Activated naive CD8-positive, alpha-beta T cell treated with anti-CD3 and anti-CD28 coated beads, Interleukin-2, amount 10 ng/mL, durations not matched to agents 7 days and 5 days (primary cell): Measurements from ENCODE around the gene SMARCAL1. TPM values are rescaled to one million over a fixed set of nuclear protein-coding genes. Genes with fewer than 3 reads are reported as not detected.

ENCODE experiments used
- ATAC-seq: fragments of 150-1000 bp; cut with Tn5 transposase; one replicate; pipeline ENCODE4 v1.10.0; 2021; ENCODE audit warnings: low read depth, moderate library complexity
- POLR2A ChIA-PET: fragments of 350-600 bp; sonication (Branson Sonifier 250); formaldehyde crosslinking; loops from one replicate; lab custom pipeline; 2021; ENCODE audit warnings: antibody characterized with exemption; lab: Charles Lee
- DNase-seq: peaks from one replicate; pipeline ENCODE4 v3.0.0; 2021
- H3K27ac Mint-ChIP-seq: one replicate; pipeline ENCODE4 v1.8.0; 2022; ENCODE audit warnings: mild to moderate bottlenecking, mixed read lengths
- H3K27me3 Mint-ChIP-seq: one replicate; pipeline ENCODE4 v1.8.0; 2022; ENCODE audit warnings: mild to moderate bottlenecking, moderate library complexity, mixed read lengths
- H3K36me3 Mint-ChIP-seq: one replicate; pipeline ENCODE4 v1.8.0; 2021; ENCODE audit warnings: mild to moderate bottlenecking, mixed read lengths
- H3K4me1 Mint-ChIP-seq: one replicate; pipeline ENCODE4 v1.8.0; 2021; ENCODE audit warnings: mixed read lengths
- H3K4me3 Mint-ChIP-seq: one replicate; pipeline ENCODE4 v1.8.0; 2022; ENCODE audit warnings: mild to moderate bottlenecking, moderate library complexity, mixed read lengths
- H3K9me3 Mint-ChIP-seq: one replicate; pipeline ENCODE4 v1.8.0; 2021; ENCODE audit warnings: mixed read lengths
- total RNA-seq, 2 experiments: library from RNA; stranded (reverse); gene quantifications; one replicate each; pipeline ENCODE4 v1.2.3, GENCODE V29; 2021

The SMARCAL1 gene
- 10 to 100 TPM; 24.5 to 25.7 TPM for total RNA-seq

DNA sequence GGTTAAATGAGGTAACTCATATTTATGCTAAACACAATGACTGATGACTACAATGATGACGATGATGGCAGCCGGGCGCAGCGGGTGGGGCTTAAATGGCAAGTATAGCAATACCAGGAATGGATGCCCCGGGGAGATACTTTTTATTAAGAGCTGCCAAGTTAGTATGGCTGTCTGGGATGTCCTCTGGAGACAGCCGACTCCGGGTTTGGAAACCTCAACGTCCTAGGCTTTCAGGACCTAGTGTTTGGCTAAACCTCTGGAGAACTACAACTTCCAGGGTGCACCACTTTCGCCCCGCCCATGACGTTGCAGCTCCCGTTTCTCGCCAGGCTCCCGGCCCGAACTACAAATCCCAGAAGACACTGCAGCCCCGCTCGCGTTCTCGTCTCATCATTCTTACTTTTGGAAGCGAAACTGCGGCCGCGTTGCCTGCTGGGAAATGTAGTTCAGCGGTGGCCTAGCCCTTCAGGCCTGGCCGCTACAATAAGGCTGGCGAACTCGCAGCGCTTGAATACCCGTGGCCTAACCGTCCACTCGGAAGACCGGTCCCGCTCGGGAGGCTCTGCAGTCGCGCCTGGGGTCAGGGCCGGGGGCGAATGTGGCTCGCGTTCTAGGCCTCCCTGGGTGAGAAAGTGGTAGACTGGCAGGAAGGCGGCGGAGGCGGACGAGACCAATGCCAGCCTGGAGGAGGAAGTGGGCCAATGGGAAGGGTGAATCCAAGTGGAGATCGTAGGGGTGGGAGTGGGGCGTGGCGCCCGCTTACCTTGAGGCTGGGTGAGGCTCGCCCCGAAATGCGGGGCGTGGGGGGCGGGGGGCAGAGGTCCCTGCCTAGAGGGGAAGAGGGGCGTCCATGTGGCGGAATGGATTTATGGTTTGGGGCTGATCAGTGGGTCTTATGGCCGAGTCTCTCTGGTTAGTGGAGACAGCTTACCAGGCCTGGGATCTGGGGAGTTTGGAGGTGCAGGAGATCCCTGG lies at the start of gene SMARCAL1:
Gene SMARCAL1, plus strand, starts transcription at position 463 of the 978 bp plus-strand sequence. CDS start 2,221 bp downstream, outside the sequence.
- Mint-ChIP-seq H3K27me3 (peaks cover 7% of the 10 kb centered on the region), H3K36me3 (peaks cover 20% of the 10 kb centered on the region), H3K27ac (peak within 1 kb of the TSS; percentile 97)

DNA sequence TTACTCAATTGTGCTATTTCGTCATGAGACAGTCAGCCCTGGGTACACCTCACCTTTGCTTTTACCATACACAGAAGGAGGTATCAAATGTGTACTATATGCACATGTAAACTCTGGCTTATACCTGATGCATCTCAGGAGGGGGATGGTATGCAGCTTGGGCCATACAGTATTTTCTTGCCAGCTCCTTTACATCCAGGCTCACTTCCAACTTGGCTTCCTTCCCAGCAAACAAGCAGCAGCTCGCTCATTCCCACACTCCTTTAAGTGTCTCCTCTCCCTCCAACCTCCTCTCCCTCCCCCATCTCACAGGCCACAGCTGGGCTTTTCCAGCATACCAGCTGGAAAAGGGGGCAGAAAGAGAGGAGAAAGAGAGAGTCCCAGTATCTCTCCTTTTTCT lies 49.6 kb upstream of the SMARCAL1 start:
- Mint-ChIP-seq H3K4me1 (no peaks in the 10 kb centered on the region), H3K4me3 (no peak overlapping the region), H3K27me3 (peaks cover 41% of the 10 kb centered on the region), H3K27ac (no peak overlapping the region), H3K9me3 (peaks cover 1% of the 10 kb centered on the region), H3K36me3 (no peaks in the 10 kb centered on the region)
- POLR2A ChIA-PET, result no interaction called here
- DNase-seq (no peak), ATAC-seq (no peak)

More for the DNA sequence above, at the start of gene SMARCAL1:
- Mint-ChIP-seq H3K4me1 (peaks cover 18% of the 10 kb centered on the region), H3K4me3 (peak within 1 kb of the TSS; percentile 96), H3K9me3 (no peaks in the 10 kb centered on the region)
- POLR2A ChIA-PET, result interaction anchor here (0.6 to 1.8 kb wide), 6 partner anchors 16 to 292 kb away, joined by 3 to 11 read pairs (median 4); partner anchors contain the start of gene RPL37A
- peak; percentile 89 for ATAC-seq
- peak; percentile 97 for DNase-seq

DNA sequence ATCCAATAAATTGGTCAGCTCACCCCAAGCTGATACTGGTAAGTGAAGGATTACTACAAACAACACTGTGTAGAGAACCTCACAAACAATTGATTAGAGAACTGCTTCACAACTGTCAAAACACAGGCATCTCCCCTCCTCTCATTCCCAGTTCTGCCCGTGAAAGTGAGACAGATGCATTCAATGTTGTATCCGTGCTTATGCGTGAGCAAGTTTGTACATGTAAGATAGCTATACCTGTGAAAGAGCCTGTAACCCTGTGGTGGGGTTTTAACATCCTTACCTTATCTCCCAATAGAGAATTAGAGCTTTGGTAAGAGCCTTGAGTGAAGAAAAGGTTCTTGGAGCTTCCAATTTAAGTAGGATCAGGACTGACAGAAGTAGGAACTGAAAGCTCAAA lies 49.1 kb upstream of the SMARCAL1 start:
- POLR2A ChIA-PET, result no interaction called here
- ATAC-seq (no peak), DNase-seq (no peak)
- Mint-ChIP-seq H3K36me3 (no peaks in the 10 kb centered on the region), H3K27ac (no peak overlapping the region), H3K4me3 (no peak overlapping the region), H3K4me1 (no peaks in the 10 kb centered on the region), H3K9me3 (peaks cover 1% of the 10 kb centered on the region), H3K27me3 (peaks cover 46% of the 10 kb centered on the region)

DNA sequence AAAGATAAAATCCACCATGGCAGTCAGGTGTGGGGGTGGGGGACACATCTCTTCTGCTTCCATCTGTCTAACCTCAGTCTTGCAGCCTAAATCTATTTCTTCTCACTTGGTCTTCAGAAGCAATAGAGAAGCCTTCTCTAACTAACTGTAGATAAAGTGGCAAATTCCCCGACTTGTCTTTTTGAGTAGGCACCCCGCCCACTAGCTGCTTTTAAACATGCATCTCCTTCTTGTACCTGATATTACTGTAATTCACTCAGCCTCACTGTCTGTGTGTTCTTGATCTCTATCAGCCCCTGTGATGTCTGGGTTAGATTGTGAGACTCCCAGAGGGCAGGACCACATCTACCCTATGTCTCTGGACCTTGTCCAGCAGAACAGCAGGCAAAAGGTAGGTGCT lies 46.8 kb upstream of the SMARCAL1 start:
- POLR2A ChIA-PET, result no interaction called here
- peaks cover 51% of the 10 kb centered on the region for H3K27me3 Mint-ChIP-seq
- ATAC-seq, result no peak

DNA sequence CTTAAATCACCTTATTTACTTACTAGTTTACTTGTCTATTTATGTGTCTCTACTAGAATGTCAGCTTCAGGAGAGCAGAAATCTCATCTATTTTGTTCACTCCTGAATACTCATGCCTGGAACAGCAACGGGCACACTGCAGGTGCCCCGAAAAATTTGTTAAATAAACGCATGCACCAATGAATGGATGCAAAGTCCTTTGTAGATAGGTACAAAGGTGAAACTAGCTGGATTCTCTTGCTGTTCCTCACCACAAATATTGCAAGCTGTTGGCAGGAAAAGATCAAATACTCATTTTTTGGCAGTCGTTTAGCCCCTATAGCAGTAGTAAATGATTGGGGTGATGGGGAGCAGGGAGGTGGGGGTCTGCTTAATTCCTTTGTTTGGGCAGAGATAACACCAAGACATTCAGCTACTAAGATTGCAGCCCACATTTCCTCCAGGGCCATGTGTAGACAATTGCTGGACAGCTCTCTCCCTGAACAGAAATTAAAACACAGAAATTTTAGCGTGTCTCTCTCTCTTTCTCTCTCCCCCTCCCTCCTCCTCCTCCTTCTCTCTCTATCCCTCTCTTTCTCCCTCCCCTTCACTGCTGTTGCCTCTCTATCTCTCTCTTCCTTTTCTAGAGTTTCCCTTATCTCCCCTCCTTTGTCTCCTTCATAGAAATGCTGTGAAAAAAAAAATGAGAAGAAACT lies 45.4 kb upstream of the SMARCAL1 start:
- POLR2A ChIA-PET, result no interaction called here
- DNase-seq (no peak), ATAC-seq (no peak)
- H3K27ac Mint-ChIP-seq, result no peak overlapping the region
- no peak overlapping the region for H3K4me3 Mint-ChIP-seq
- peaks cover 5% of the 10 kb centered on the region for H3K4me1 Mint-ChIP-seq
- no peaks in the 10 kb centered on the region for H3K36me3 Mint-ChIP-seq
- no peaks in the 10 kb centered on the region for H3K9me3 Mint-ChIP-seq
- H3K27me3 Mint-ChIP-seq, result peaks cover 53% of the 10 kb centered on the region

More for the DNA sequence above, 46.8 kb upstream of the SMARCAL1 start:
- H3K36me3 Mint-ChIP-seq, result no peaks in the 10 kb centered on the region
- no peak overlapping the region for H3K4me3 Mint-ChIP-seq
- H3K9me3 Mint-ChIP-seq, result no peaks in the 10 kb centered on the region
- H3K27ac Mint-ChIP-seq, result no peak overlapping the region
- no peaks in the 10 kb centered on the region for H3K4me1 Mint-ChIP-seq
- no peak for DNase-seq

DNA sequence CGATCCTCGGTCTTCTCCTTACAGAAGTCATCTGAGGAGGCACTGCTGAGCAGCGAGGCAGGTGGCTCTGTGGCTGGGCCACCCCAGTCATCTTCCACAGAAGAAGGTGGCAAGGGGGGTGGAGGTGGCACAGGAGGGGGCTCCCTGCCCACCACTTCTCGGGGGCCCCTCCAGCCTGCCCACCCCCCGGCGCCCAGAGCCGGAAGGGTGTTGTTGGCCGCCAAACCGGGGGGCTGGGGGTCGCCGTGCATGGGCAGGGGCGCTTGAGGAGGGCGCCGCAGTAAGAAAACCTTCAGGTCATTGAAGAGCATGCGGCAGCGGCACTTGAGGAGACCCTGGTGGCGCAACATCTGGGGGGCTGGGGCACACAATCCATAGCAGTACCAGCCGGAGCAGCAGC lies 42.5 kb upstream of the SMARCAL1 start:
- Mint-ChIP-seq H3K9me3 (no peaks in the 10 kb centered on the region), H3K4me1 (peaks cover 9% of the 10 kb centered on the region), H3K36me3 (peaks cover 3% of the 10 kb centered on the region), H3K27me3 (peaks cover 72% of the 10 kb centered on the region), H3K27ac (no peak overlapping the region), H3K4me3 (no peak overlapping the region)
- POLR2A ChIA-PET, result no interaction called here
- no peak for ATAC-seq
- no peak for DNase-seq

DNA sequence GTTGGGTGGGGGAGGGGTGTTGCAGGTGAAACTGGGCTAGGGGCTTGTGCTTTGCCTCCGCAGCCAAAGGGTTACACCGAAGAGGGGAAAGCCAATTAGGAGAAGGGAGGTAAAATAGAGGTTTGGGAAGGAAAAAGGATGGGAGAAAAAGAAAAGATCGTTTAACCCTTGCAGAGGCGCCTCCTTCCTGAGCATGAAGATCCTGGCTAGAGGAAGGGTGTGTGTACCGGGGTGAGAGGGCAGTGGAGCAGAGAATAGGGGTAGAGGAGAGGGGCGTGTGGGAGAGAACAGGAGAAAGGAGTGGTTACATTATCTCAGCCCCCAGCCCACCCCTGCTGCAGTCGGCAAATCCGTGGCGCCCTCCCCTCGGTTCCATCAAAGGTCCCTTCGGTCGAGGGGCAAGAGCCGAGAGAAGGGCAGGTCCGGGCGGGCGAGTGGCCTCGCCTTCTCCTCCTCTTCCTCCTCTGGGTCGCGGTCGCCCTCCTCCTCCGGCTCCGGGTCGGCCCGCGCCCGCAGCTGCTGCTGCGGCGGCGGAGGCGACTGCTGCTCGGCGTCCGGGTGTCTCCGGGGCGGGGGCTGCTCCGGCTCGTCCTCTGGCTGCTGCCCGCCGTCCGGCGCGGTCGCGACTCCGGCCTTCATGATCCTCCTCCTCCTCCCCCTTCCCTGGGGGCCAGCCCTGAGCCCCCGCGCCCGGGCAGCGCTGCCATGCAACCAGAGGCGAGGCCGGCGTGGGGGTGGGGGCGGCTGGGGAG lies 41.1 kb upstream of the SMARCAL1 start:
- H3K9me3 Mint-ChIP-seq, result no peaks in the 10 kb centered on the region
- ATAC-seq, result no peak
- peak overlapping the region; percentile 41 for H3K4me3 Mint-ChIP-seq
- peaks cover 69% of the 10 kb centered on the region for H3K27me3 Mint-ChIP-seq
- peaks cover 9% of the 10 kb centered on the region for H3K4me1 Mint-ChIP-seq
- H3K27ac Mint-ChIP-seq, result no peak overlapping the region
- DNase-seq, result no peak
- POLR2A ChIA-PET, result interaction anchor here (1.7 kb wide), 1 partner anchor 18 kb away, joined by 6 read pairs; no protein-coding TSS in a partner anchor
- H3K36me3 Mint-ChIP-seq, result peaks cover 3% of the 10 kb centered on the region

DNA sequence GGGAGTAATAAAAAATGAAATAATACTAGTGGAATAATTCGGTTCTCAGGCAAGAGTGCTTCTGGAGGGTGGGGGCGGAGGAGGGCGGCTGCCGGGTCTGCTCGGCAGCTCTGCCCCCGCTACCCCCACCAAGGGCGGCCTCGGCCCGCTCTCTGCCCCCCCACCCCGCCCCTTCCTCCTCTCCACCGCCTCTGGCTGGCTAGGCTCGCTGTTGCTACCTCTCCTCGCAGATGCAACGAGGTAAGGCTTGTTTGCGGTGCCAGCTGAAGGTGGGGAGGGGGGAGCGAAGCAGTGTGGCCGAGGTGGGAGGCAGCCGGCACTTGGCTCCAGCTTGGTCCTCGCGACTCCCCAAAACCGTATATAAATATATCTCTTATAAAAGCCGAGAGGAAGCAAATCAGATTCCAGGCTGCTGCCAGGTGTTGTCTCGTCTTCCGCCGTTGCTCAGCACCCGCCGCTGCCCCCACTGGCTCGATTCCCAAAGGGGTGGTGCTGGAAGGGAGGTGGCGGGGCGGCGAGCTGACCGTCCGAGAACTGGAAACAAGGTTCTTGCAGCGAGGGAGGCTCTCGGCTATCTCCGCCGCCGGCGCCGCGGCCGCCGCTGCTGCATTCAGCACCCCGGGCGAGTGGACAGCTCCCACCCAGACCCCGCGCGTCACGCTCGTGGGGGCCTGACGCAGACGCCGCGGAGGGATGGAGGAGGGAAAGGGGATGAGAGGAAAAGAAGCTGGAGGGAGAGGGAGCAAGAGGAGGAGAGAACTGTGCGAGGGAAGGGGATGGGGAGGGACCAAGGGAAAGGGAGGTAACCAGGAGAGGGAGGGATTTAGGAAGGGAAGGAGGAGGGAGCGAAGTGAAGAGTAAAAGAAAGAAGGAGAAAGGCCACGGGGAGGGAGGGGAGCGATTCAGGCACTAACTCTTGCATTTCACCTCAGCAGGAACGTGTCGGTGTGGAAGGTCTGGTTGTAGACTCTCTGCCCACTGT lies 40.3 kb upstream of the SMARCAL1 start, which contains the start of gene MARCHF4:
Gene MARCHF4, minus strand, starts transcription at position 763 of the 982 bp plus-strand sequence. CDS start 2,223 bp downstream, outside the sequence.
- no peaks in the 10 kb centered on the region for H3K9me3 Mint-ChIP-seq
- ATAC-seq, result peak; percentile 75
- POLR2A ChIA-PET, result interaction anchor here (1.7 kb wide), 1 partner anchor 19 kb away, joined by 6 read pairs; no protein-coding TSS in a partner anchor
- peaks cover 64% of the 10 kb centered on the region for H3K27me3 Mint-ChIP-seq
- DNase-seq, result peak; percentile 88
- H3K4me3 Mint-ChIP-seq, result peak within 1 kb of the TSS; percentile 34
- peaks cover 9% of the 10 kb centered on the region for H3K4me1 Mint-ChIP-seq
- H3K36me3 Mint-ChIP-seq, result peaks cover 3% of the 10 kb centered on the region
- no peak within 1 kb of the TSS for H3K27ac Mint-ChIP-seq

DNA sequence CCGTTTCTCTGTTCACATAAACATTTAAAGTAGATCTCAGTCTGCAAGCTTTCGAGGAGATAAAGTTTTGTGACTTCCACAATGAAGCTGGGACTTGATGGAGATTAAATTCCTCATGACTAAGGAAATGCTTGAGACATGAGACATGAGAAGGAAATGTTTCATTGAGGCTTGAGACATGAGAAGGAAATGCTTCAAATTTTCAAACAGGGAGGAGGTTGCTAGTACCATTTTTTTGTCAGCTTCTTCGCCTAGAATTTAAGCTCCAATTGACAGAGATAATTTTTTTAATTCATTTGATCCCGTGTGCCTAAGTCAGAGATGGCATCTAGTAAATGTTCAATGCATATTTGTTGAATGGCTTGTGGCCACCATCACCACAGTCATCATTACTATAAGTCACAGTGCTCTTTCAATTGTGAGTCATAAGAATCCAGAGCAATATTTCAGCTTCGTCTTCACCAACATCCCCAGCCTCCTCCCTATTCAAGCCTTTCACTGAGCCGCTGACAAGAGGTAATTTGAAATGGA lies 39.5 kb upstream of the SMARCAL1 start:
- ATAC-seq, result no peak
- POLR2A ChIA-PET, result interaction anchor here (1.7 kb wide), 1 partner anchor 20 kb away, joined by 6 read pairs; no protein-coding TSS in a partner anchor
- peaks cover 58% of the 10 kb centered on the region for H3K27me3 Mint-ChIP-seq
- no peaks in the 10 kb centered on the region for H3K9me3 Mint-ChIP-seq
- peaks cover 3% of the 10 kb centered on the region for H3K36me3 Mint-ChIP-seq
- peaks cover 9% of the 10 kb centered on the region for H3K4me1 Mint-ChIP-seq
- no peak for DNase-seq
- no peak overlapping the region for H3K27ac Mint-ChIP-seq
- H3K4me3 Mint-ChIP-seq, result no peak overlapping the region

DNA sequence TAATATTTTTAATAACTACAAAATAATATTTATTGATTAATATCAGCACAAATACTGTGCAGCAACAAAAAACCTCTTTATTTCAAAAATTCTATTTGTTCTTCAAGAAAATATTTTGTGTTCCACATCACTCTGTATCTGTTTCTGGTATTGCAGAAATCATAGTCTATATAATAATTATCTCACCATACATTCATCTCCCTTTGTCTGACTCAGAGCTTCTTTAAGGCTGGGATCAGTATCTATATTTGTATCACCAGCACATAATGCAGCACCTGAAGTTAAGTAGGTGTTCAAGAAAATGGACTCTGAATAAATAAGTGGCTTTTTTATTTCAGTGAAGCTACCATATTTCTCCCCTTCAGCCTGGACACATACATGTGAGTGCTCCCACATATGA lies 38.4 kb upstream of the SMARCAL1 start:
- Mint-ChIP-seq H3K9me3 (no peaks in the 10 kb centered on the region), H3K4me1 (peaks cover 9% of the 10 kb centered on the region), H3K27me3 (peaks cover 52% of the 10 kb centered on the region), H3K4me3 (no peak overlapping the region), H3K27ac (no peak overlapping the region), H3K36me3 (peaks cover 3% of the 10 kb centered on the region)
- POLR2A ChIA-PET, result no interaction called here
- ATAC-seq (no peak), DNase-seq (no peak)

DNA sequence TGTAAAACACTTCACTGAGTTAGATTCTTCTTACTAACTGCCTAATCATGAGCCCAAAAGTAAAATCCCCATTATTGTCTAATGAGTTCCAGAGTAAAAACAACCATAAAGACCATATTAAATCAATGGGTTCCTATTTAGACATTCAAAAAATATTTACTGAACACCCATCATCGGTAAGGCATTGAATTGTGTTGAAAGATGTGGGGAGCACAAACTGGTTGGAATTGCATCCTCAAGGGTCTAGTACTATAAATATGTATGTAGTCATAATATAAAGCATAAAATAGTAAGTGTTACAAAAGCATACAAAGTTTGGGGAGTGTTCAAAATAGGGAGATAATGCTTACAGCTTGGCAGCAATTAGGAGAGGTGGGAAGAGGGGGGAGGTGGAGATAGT lies 37.0 kb upstream of the SMARCAL1 start:
- H3K36me3 Mint-ChIP-seq, result peaks cover 3% of the 10 kb centered on the region
- H3K4me1 Mint-ChIP-seq, result peaks cover 9% of the 10 kb centered on the region
- no peak overlapping the region for H3K27ac Mint-ChIP-seq
- DNase-seq, result no peak
- H3K4me3 Mint-ChIP-seq, result no peak overlapping the region
- POLR2A ChIA-PET, result no interaction called here
- H3K27me3 Mint-ChIP-seq, result peaks cover 43% of the 10 kb centered on the region
- H3K9me3 Mint-ChIP-seq, result no peaks in the 10 kb centered on the region
- no peak for ATAC-seq

DNA sequence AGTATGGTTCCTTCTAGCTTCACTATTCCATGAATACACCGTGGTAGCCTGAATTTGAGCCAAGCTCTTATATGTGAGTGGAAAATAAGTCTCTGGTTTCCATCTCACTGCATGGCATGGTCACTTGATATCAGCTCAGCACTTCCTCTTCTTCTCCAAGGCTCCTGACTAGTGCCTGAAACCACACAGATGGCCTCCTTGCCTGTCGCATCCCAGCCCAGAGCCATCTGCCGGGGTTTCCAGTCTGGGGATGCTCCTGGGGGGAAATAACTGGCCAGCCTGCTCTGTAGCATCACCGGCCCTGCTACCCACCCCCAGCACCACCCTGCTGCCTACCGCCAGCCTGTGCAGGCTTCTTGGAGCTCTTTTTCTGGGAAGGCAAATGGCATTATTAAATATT lies 32.3 kb upstream of the SMARCAL1 start:
- Mint-ChIP-seq H3K27ac (no peak overlapping the region), H3K9me3 (peaks cover 3% of the 10 kb centered on the region), H3K27me3 (peaks cover 15% of the 10 kb centered on the region), H3K4me3 (no peak overlapping the region), H3K4me1 (no peaks in the 10 kb centered on the region), H3K36me3 (no peaks in the 10 kb centered on the region)
- no peak for DNase-seq
- POLR2A ChIA-PET, result no interaction called here
- no peak for ATAC-seq
